Esophagus (tissue), 2 donors: Measurements from ENCODE around the gene MPP1. TPM values are rescaled to one million over a fixed set of nuclear protein-coding genes. Genes with fewer than 3 reads are reported as not detected.

Experiments
- polyA plus RNA-seq, 2 donors: library from polyadenylated mRNA; stranded (reverse); fragments of 200-250 nt; gene quantifications; one replicate each; pipeline ENCODE4 v1.2.3, GENCODE V29; 2013
- donor health status: healthy with polysubstance abuse.
- donor health status: Bipolar disorder and iron deficiency.

The MPP1 gene
- polyA plus RNA-seq, 2 donors: 4.1 to 6.4 TPM

Other genes starting within 250 kb of the MPP1 start
- gene CTAG1A, start 220.4 kb downstream of the MPP1 start, polyA plus RNA-seq: not detected
- gene CTAG1B, start 186.2 kb downstream of the MPP1 start, polyA plus RNA-seq: under 1 TPM in 1 of 2 donors, not detected in 1; 0.04 TPM
- 1 to 10 TPM in 1 of 2 donors, not detected in 1; 2.8 TPM for gene CTAG2, start 151.9 kb downstream of the MPP1 start, polyA plus RNA-seq
- under 1 TPM; 0.56 to 0.57 TPM for gene GAB3, start 54.4 kb downstream of the MPP1 start, polyA plus RNA-seq
- 10 to 100 TPM; 22.3 to 43.0 TPM for gene DKC1, start 42.6 kb downstream of the MPP1 start, polyA plus RNA-seq
- gene SMIM9, start 29.2 kb upstream of the MPP1 start, polyA plus RNA-seq: not detected
- 10 to 100 TPM; 13.9 to 17.0 TPM for gene F8A1, start 80.9 kb upstream of the MPP1 start, polyA plus RNA-seq
- 1 to 10 TPM; 2.2 TPM for gene F8, start 217.2 kb upstream of the MPP1 start, polyA plus RNA-seq
- 10 to 100 TPM; 31.8 to 58.4 TPM for gene FUNDC2, start 221.4 kb upstream of the MPP1 start, polyA plus RNA-seq